ENCODE measurements around the gene PLEKHN1.

Gene PLEKHN1

DNA sequence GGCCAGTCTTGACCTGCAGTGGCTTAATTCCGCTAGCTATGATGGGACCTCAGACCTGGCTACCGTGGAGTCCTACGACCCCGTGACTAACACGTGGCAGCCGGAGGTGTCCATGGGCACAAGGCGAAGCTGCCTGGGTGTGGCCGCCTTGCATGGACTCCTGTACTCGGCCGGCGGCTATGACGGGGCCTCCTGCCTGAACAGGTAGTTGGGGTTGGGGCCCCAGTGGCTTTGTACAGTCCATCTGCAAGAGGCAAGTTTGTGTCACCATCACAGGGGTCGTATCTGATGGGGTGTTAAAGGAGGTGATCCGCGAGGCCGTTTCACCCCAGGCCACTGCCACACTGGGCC lies 3.0 kb upstream of the PLEKHN1 start:
- Histone ChIP-seq H3K9me3 (no peaks in the 10 kb centered on the region), H3K36me3 (peaks cover 21% of the 10 kb centered on the region), H3K27me3 (0 out of 2 replicates have a peak, but pooled peaks cover 3% of the 10 kb centered on the region), H3K4me3 (ENCODE audit: low read depth, low read length) (no peak overlapping the region), H3K4me1 (peaks cover 4% of the 10 kb centered on the region)
- TF ChIP-seq, protein P1, sequence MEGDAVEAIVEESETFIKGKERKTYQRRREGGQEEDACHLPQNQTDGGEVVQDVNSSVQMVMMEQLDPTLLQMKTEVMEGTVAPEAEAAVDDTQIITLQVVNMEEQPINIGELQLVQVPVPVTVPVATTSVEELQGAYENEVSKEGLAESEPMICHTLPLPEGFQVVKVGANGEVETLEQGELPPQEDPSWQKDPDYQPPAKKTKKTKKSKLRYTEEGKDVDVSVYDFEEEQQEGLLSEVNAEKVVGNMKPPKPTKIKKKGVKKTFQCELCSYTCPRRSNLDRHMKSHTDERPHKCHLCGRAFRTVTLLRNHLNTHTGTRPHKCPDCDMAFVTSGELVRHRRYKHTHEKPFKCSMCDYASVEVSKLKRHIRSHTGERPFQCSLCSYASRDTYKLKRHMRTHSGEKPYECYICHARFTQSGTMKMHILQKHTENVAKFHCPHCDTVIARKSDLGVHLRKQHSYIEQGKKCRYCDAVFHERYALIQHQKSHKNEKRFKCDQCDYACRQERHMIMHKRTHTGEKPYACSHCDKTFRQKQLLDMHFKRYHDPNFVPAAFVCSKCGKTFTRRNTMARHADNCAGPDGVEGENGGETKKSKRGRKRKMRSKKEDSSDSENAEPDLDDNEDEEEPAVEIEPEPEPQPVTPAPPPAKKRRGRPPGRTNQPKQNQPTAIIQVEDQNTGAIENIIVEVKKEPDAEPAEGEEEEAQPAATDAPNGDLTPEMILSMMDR (IDR thresholded peaks at IDR 0.05; ENCODE audit: low read depth, low read length), result no peak
- DNase-seq, result no peak

DNA sequence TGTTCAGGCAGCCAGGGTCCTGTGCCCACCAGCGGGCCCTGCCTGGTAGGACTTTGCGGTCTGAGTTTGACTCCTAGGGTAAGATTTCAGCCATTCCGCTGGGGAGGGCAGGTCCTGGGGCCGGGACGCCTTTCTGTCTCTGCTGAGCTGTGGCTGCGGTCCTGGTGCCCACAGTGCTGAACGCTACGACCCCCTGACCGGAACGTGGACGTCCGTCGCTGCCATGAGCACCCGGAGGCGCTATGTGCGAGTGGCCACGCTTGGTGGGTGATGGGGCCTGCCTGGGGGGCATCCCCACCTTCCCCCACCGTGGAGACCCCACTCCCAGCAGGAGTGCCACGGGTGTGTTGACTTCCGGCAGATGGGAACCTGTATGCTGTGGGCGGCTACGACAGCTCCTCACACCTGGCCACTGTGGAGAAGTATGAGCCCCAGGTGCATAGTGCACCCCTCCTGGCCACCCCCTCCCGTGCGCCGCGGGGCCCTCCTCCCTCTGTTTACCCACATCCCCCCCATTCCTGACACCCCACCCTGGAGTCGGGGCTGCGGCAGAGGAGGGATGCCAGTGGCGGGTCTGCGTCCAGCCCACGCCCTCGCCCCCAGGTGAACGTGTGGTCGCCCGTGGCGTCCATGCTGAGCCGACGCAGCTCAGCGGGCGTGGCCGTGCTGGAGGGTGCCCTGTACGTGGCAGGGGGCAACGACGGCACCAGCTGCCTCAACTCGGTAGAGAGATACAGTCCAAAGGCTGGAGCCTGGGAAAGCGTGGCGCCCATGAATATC lies 2.3 kb upstream of the PLEKHN1 start:
- peaks cover 4% of the 10 kb centered on the region for H3K4me1 ChIP-seq
- no peak for DNase-seq
- H3K27me3 ChIP-seq, result 0 out of 2 replicates have a peak, but pooled peaks cover 3% of the 10 kb centered on the region
- H3K4me3 ChIP-seq (ENCODE audit: low read depth, low read length), result no peak overlapping the region
- TF ChIP-seq, protein P1 (IDR thresholded peaks at IDR 0.05; ENCODE audit: low read depth, low read length), result no peak
- no peaks in the 10 kb centered on the region for H3K9me3 ChIP-seq
- peaks cover 21% of the 10 kb centered on the region for H3K36me3 ChIP-seq

DNA sequence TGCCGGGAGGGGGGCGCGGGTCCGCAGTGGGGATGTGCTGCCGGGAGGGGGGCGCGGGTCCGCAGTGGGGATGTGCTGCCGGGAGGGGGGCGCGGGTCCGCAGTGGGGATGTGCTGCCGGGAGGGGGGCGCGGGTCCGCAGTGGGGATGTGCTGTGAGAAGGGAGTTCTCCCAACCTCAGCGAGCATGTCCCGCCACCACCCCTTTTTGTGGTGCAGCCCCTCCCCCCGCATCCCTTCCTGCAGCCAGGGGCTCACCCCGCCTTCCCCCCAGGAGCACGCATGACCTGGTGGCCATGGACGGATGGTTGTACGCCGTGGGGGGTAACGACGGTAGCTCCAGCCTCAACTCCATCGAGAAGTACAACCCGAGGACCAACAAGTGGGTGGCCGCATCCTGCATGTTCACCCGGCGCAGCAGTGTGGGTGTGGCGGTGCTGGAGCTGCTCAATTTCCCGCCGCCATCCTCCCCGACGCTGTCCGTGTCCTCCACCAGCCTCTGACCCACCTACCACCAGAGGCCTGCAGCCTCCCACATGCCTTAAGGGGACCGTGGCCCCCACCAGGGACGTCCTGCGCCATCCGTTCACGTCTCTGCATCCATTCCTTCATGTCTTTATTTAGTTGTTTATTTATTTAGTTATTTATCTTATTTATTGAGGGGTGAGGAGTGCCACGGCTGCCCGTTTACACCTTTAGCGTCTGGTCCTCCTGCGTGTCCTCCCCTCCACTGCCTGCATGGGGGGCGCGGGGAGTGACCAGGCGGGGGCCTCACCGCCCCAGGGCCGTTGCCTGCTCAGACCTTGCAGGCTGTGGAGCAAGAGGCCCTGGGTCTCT lies 1.4 kb upstream of the PLEKHN1 start:
- H3K36me3 ChIP-seq, result peaks cover 21% of the 10 kb centered on the region
- no peak overlapping the region for H3K4me3 ChIP-seq (ENCODE audit: low read depth, low read length)
- H3K9me3 ChIP-seq, result no peaks in the 10 kb centered on the region
- peaks cover 4% of the 10 kb centered on the region for H3K4me1 ChIP-seq
- H3K27me3 ChIP-seq, result 0 out of 2 replicates have a peak, but pooled peaks cover 3% of the 10 kb centered on the region
- DNase-seq, result no peak
- TF ChIP-seq, protein P1 (IDR thresholded peaks at IDR 0.05; ENCODE audit: low read depth, low read length), result no peak

DNA sequence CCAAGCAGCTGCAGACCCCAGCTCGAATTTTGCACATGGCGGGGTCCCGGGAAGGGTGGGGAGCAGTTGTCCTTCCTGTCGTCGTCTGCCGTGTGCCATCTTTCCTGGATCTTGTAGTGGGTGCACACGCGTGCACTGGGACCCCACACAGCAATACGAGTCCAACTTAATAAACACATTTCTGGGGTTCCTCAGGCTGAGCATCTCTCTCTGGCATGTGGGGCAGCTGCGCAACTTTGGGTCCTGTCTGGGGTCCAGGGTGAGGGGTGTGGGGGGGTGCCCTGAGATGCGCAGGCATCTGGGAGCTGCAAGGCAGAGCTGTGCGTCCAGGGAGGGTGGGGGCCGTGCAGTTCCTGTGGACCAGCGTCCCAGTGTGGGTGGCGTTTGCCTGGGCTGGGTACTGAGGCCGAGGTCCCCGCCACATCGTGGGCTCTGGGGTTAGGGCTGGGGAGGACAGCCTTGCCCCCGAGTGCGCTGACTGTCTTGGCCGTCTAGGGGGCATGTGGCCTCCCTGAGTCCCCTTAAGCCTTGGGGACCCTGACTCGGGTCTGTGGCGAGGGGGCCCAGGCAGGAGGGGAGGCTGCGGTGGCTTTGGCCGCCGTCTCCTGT lies 652 bp upstream of the PLEKHN1 start:
- peaks cover 4% of the 10 kb centered on the region for H3K4me1 ChIP-seq
- H3K4me3 ChIP-seq (ENCODE audit: low read depth, low read length), result no peak overlapping the region
- no peaks in the 10 kb centered on the region for H3K9me3 ChIP-seq
- H3K36me3 ChIP-seq, result peaks cover 21% of the 10 kb centered on the region
- no peak for DNase-seq
- peaks cover 8% of the 10 kb centered on the region for H3K27me3 ChIP-seq
- TF ChIP-seq, protein P1 (IDR thresholded peaks at IDR 0.05; ENCODE audit: low read depth, low read length), result no peak

DNA sequence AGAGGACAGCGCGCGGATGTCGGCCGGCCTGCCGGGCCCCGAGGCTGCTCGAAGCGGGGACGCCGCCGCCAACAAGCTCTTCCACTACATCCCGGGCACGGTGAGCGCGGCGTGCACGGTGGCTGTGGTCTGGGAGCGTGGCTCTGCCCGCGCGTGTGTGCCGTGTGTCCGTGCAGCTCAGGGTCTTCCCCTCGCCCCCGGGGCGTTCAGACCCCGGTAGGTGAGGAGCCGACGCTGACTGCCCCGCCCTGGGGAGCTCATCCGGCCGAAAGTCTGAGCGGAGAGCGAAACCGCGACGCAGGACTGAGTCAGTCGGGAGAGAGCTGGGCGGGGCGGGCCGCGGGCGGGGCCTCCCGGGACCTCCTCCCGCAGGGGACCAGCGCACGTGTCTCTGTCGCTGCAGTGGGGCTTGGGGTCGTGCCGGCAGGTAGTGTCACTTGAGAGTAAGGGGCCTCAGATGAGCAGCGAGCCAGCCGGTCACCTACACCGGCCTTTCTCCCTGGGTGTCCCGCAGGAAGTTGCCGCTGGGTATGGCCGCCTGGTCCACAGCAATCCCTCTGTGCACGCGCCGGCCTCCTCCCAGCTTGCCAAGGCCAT lies 520 bp downstream of the PLEKHN1 start:
- Histone ChIP-seq H3K4me1 (peaks cover 4% of the 10 kb centered on the region), H3K4me3 (ENCODE audit: low read depth, low read length) (peak overlapping the region; percentile 47), H3K9me3 (no peaks in the 10 kb centered on the region), H3K36me3 (peaks cover 21% of the 10 kb centered on the region), H3K27me3 (peaks cover 17% of the 10 kb centered on the region)
- TF ChIP-seq, protein P1 (IDR thresholded peaks at IDR 0.05; ENCODE audit: low read depth, low read length), result no peak
- DNase-seq, result peak; percentile 65
